Ishikawa (cell line): Measurements from ENCODE around the gene RASA2.

Experiments
- CEBPB ChIP-seq: IDR thresholded peaks from 2 replicates; pipeline ENCODE4 v1.6.1; 2012
- EGR1 ChIP-seq: IDR thresholded peaks from 2 replicates; pipeline ENCODE4 v1.6.1; 2012
- EP300 ChIP-seq: IDR thresholded peaks from 2 replicates; pipeline ENCODE4 v1.6.1; 2012; ENCODE audit warnings: borderline replicate concordance
- FOXM1 ChIP-seq: IDR thresholded peaks from 2 replicates; pipeline ENCODE4 v1.6.1; 2012; ENCODE audit warnings: low read depth, borderline replicate concordance
- NFIC ChIP-seq: IDR thresholded peaks from 2 replicates; pipeline ENCODE4 v1.6.1; 2012
- RAD21 ChIP-seq: IDR thresholded peaks from 2 replicates; pipeline ENCODE4 v1.6.1; 2012; ENCODE audit warnings: low read depth
- TAF1 ChIP-seq: IDR thresholded peaks from 2 replicates; pipeline ENCODE4 v1.6.1; 2012; ENCODE audit warnings: low read depth, mild to moderate bottlenecking
- TCF12 ChIP-seq: IDR thresholded peaks from 2 replicates; pipeline ENCODE4 v1.6.1; 2012; ENCODE audit warnings: low read depth
- TEAD4 ChIP-seq: IDR thresholded peaks from 2 replicates; pipeline ENCODE4 v1.6.1; 2012
- YY1 ChIP-seq: IDR thresholded peaks from 2 replicates; pipeline ENCODE4 v1.6.1; 2012; ENCODE audit warnings: low read depth
- ZBTB7A ChIP-seq: IDR thresholded peaks from 2 replicates; pipeline ENCODE4 v1.6.1; 2012; ENCODE audit warnings: low read depth
- TF ChIP-seq, protein P1 (sequence below): IDR thresholded peaks from 2 replicates; pipeline ENCODE4 v1.6.1; 2012
- TF ChIP-seq, protein P2 (sequence below): IDR thresholded peaks from 2 replicates; pipeline ENCODE4 v1.6.1; 2012; ENCODE audit warnings: low read depth, mild to moderate bottlenecking
- TF ChIP-seq, protein P3 (sequence below): IDR thresholded peaks from 2 replicates; pipeline ENCODE4 v1.6.1; 2012

Gene RASA2

DNA sequence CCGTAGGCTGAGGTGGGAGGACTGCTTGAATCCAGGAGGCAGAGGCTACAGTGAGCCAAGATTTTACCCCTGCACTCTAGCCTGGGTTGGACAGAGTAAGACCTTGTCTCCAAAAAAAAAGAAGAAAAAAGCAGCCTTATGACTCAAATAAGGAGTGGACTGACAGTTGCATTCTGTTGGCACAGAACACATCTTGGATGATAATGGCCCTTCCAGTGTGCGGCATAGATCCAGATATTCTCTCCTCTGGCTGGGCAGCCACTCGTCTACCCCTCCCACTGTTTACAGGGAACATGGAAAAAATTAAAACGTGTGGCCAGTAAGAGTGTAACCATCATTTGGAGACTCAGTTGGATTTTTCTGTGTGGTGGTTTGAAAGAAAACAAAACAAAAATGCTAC lies 132.6 kb downstream of the RASA2 start:
- no peak for TF ChIP-seq CEBPB
- no peak for TF ChIP-seq YY1
- TF ChIP-seq ZBTB7A: no peak
- no peak for TF ChIP-seq EP300
- TF ChIP-seq, protein P1, sequence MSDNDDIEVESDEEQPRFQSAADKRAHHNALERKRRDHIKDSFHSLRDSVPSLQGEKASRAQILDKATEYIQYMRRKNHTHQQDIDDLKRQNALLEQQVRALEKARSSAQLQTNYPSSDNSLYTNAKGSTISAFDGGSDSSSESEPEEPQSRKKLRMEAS: no peak
- TF ChIP-seq FOXM1: no peak
- TF ChIP-seq RAD21: no peak
- TF ChIP-seq NFIC: no peak

DNA sequence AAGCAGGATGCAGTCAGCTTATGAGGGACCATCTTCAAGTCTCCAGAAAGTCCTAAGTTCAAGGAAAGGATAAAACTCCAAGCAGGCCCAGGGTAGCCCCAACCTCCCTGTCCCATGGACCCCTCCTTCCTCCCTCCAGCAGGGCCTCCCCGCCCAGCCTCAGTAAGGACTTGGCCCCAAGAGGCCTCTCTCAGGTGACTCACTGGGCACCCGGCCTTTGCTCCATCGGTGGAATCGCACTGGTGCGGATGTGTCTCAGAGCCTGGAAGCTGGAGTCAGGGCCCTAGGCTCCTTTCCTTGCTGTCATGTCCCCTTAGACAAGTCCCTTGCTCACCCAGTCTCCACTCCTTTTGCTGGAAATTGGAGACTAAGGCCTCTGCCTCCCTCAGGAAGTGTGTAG lies 136.9 kb downstream of the RASA2 start:
- TF ChIP-seq TCF12 (no peak), EGR1 (no peak), YY1 (no peak)
- TF ChIP-seq, protein P2, sequence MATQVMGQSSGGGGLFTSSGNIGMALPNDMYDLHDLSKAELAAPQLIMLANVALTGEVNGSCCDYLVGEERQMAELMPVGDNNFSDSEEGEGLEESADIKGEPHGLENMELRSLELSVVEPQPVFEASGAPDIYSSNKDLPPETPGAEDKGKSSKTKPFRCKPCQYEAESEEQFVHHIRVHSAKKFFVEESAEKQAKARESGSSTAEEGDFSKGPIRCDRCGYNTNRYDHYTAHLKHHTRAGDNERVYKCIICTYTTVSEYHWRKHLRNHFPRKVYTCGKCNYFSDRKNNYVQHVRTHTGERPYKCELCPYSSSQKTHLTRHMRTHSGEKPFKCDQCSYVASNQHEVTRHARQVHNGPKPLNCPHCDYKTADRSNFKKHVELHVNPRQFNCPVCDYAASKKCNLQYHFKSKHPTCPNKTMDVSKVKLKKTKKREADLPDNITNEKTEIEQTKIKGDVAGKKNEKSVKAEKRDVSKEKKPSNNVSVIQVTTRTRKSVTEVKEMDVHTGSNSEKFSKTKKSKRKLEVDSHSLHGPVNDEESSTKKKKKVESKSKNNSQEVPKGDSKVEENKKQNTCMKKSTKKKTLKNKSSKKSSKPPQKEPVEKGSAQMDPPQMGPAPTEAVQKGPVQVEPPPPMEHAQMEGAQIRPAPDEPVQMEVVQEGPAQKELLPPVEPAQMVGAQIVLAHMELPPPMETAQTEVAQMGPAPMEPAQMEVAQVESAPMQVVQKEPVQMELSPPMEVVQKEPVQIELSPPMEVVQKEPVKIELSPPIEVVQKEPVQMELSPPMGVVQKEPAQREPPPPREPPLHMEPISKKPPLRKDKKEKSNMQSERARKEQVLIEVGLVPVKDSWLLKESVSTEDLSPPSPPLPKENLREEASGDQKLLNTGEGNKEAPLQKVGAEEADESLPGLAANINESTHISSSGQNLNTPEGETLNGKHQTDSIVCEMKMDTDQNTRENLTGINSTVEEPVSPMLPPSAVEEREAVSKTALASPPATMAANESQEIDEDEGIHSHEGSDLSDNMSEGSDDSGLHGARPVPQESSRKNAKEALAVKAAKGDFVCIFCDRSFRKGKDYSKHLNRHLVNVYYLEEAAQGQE: no peak

DNA sequence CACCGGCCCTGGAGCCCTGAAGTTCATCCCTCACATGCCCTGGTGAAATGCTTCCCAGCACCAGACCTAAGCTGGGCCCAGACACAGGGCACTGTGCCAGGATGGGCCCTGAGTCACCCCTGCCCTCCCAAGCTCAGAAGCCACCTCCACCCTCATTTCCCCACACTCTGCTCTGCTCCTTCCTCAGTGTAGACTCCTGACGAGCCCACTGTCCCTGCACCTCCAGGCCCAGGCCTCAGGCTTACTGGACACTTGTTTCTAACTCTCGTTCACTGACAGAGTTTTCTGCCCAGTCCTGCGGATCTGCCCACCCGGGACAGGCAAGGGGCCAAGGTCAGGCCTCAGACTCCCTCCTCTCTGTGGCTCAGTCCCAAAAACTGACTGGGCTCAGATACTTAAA lies 138.7 kb downstream of the RASA2 start:
- TF ChIP-seq YY1: no peak
- TF ChIP-seq, protein P2: no peak
- TF ChIP-seq CEBPB: no peak
- TF ChIP-seq NFIC: no peak
- TF ChIP-seq TAF1: no peak

DNA sequence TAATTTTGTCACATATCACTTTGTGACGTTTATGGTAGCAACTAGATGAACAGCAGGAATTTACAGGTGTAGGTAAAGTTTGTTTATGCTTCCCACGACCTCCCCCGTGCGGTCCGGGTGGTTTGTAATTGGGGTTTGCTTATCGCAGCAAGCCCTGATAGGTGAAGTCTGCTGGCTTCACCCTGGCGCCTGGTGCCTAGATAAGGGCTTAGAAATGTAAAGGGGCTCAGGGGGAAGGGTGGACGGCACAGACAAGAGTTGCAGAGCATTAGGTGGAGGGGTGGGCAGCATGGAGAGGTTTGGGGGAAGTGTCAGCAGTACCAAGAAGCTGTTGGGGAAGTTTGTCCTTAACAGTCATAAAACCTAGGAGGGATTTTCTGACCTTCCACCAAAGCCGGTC lies 143.1 kb downstream of the RASA2 start:
- TF ChIP-seq FOXM1 (no peak), TCF12 (no peak), EP300 (no peak), NFIC (no peak)
- TF ChIP-seq, protein P2: no peak

DNA sequence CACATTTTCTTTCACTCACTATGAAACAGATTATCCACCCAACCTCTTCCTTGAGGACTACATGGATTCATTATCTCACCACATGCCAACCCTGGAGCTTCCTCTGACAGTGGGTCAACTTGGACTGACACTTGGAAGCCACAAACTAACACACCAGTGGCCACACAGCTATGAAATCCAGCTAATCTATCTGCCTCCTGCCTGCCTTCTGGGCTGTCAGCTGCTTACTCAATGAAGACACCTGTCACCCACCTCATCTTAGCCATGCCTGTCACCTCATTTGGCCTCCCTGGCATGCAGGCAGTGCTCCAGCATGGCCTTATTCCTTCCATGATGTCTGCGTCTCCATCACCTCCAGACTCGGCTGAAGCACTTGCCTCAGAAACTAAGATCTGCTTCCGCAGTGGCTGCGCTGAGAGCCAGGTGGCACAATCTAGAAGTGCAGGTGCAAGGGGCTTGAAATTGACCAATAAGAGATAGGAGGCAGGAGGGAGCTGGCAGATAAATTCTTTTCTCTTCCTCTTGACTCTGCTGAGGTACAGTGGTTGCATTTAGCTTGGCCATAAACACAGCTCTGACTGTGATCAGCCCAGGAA lies 146.1 kb downstream of the RASA2 start:
- TF ChIP-seq, protein P1: no peak
- TF ChIP-seq FOXM1: no peak
- no peak for TF ChIP-seq ZBTB7A
- TF ChIP-seq RAD21: no peak
- TF ChIP-seq NFIC: no peak
- TF ChIP-seq, protein P3, sequence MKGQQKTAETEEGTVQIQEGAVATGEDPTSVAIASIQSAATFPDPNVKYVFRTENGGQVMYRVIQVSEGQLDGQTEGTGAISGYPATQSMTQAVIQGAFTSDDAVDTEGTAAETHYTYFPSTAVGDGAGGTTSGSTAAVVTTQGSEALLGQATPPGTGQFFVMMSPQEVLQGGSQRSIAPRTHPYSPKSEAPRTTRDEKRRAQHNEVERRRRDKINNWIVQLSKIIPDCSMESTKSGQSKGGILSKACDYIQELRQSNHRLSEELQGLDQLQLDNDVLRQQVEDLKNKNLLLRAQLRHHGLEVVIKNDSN: no peak
- no peak for TF ChIP-seq YY1
- TF ChIP-seq TEAD4: no peak
- TF ChIP-seq, protein P2: no peak
